HG02678 (cell line): ENCODE data around the gene AKAP13.
"Not testable (repeated sequence)": the region's sequence is repeated elsewhere in the genome, so short reads cannot be mapped to it uniquely, and the experiment has no call there.

Experiments
- ATAC-seq: cut with Tn5 transposase; IDR thresholded peaks from one replicate; pipeline ENCODE4 v1.9.1; 2021; ENCODE audit warnings: mild to moderate bottlenecking, moderate library complexity; ENCODE audit not compliant: unreplicated experiment

AKAP13 gene

DNA sequence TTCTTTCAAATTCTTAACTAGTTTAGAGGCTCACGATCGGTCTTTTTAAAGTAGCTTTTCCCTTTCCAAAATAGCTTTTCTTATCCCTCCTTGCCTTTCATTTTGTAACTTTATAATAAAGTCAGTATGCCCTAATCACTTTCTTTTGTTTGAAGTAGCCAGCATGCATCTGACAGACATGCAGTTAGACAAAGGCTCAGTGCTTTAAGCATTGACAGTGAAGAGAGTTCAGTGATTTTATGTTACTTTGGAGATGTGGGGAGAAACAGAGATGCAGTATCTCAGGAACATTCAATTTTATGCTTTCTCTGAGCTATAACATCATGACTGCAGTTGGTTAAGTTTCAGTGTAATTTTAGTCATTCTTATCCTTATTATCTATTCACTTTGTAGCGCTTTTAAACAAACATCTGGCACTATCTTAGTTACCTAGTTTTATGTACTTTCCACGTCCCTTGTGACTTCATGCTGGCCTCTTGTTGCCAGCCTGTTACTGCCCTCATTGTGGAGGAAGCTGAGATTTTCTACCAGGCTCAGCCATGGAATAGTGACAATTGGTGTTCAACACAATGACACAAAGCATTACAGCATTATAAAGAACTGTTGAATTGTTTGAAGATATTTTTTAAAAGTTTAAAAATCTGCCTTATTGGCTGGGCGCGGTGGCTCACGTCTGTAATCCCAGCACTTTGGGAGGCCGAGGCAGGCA lies 90.3 kb downstream of the AKAP13 start:
- no peak for ATAC-seq

- no peak for ATAC-seq
These were observed 91.9 kb downstream of the AKAP13 start for GRCh38 chr15:85472349-85472748.

DNA sequence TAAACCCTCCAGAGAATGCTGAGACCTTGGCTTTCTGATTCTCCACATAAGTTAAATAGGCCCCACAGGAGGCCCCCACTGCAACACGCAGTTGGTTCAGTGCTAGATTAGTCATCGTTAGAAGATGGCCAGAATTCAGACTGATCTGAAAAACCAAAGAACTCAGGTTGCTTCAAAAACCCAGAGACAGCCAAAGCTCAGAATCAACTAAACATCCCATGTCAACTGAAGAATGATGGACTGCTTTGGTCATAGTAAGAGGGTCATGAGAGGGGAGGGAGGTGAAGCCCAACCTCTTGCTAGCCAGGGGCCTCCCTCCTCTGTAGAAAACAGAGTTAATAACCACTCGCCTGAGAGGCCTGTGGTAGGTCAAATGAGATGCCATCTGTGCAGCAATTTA lies 93.1 kb downstream of the AKAP13 start:
- ATAC-seq = no peak

GRCh38 chr15:85474700-85475316 lies 94.4 kb downstream of the AKAP13 start:
- ATAC-seq = peak; percentile 51

GRCh38 chr15:85475317-85475701 lies 94.9 kb downstream of the AKAP13 start:
- peak; percentile 60 for ATAC-seq

GRCh38 chr15:85475711-85476110 lies 95.3 kb downstream of the AKAP13 start:
- no peak for ATAC-seq

GRCh38 chr15:85477061-85477460 lies 96.7 kb downstream of the AKAP13 start:
- no peak for ATAC-seq

GRCh38 chr15:85477730-85478129 lies 97.3 kb downstream of the AKAP13 start:
- no peak for ATAC-seq

- ATAC-seq = no peak
These were observed 98.8 kb downstream of the AKAP13 start for GRCh38 chr15:85479071-85479647.

GRCh38 chr15:85480923-85481322 lies 100.5 kb downstream of the AKAP13 start:
- no peak for ATAC-seq

DNA sequence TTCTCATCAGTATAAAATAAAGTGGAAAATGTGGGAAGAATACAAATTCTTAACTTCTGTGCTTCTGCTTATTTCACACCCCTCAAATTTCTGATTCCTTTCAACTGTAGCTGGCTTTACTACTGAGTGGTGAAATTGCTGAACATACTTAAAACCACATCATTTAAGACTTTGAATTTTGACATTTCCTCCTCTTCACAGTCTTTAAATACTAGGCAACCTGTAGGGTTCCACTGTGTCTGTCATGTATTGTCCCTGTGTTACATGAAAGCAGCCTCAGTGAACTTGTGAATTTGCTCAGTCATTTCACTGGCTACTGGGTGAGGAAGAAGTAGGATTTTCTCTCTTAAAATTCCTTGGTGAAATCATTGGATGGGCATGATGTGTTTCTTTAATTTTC lies 101.1 kb downstream of the AKAP13 start:
- ATAC-seq = not testable (repeated sequence)

DNA sequence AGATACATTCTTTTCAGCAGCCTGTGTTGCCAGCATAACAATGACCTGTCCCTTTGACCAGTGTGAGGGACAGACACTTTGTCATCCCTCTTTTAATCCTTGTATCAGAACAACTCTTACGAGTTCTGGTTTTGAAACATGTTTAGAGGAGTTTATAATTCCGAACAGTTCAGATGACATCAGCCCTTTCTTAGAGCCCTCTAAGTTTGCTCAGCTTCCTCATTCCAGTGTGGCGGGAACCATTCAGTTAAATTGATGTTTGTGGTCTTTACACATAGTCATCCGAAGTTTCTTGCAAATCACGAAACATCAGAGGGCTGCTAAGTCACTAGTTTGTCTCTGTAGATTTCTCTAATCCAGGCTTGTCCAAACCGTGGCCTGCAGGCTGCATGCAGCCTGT lies 102.5 kb downstream of the AKAP13 start:
- ATAC-seq = no peak

DNA sequence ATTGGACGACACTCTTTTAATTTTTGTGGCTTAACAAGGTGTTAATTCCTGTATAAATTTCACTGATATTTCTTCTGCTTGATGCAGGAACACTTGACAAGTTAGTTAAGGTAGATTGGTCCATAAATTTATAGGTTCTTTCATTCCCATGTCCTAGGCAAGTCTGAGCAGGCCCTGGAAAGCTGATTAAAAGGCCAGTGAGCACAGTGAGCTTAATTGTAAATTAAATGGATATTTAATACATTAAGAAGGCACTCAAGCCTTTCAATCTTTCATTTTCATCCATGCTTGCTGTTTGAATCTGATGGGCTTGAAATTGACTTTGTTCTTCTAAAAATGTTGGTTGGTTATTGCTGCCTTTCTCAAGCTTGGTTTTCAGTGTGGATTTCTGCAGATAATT lies 103.6 kb downstream of the AKAP13 start:
- ATAC-seq = not testable (repeated sequence)

GRCh38 chr15:85484923-85485322 lies 104.5 kb downstream of the AKAP13 start:
- not testable (repeated sequence) for ATAC-seq

- peak; percentile 58 for ATAC-seq
These were observed 105.7 kb downstream of the AKAP13 start for GRCh38 chr15:85485956-85486567.

- ATAC-seq = not testable (repeated sequence)
These were observed 107.4 kb downstream of the AKAP13 start for GRCh38 chr15:85487796-85488195.

DNA sequence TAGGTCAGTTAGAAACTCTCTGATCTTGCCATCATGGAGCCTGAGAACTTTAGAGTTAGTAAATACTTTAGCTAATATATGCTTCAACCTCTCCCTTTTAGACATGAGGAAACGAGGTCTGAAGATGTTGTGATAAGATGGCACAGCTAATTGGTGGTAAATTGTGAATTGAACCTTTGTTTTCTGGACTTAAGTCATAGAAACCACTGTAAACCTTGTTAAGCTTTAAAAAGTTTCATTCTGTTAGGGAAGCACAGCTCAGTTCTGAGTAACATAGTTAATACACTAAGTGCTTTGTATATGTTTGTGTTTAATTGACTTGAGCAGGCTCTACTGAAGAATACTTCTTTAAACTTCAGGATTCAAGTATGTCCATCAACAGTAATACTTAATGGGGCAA lies 108.6 kb downstream of the AKAP13 start:
- no peak for ATAC-seq

- peak; percentile 37 for ATAC-seq
These were observed 109.5 kb downstream of the AKAP13 start for GRCh38 chr15:85489773-85490493.

DNA sequence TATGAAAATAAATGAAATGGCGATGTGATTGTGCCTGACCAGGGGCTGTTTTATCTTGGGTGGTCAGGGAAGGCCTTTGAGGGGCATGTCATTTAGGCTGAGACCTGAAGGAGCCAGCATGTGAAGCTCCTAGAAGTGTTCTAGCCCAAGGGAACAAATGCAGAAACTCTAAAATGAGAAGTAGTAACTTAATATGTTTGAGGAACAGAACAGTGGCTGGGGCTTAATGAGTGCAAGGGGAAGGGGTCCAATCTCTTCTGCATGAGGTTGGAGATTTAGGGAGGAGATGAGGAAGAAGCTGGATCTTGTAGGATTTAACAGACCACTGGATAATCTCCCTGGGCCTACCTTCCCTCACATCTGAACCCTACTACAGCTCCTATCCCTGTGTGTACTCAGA lies 110.5 kb downstream of the AKAP13 start:
- no peak for ATAC-seq

DNA sequence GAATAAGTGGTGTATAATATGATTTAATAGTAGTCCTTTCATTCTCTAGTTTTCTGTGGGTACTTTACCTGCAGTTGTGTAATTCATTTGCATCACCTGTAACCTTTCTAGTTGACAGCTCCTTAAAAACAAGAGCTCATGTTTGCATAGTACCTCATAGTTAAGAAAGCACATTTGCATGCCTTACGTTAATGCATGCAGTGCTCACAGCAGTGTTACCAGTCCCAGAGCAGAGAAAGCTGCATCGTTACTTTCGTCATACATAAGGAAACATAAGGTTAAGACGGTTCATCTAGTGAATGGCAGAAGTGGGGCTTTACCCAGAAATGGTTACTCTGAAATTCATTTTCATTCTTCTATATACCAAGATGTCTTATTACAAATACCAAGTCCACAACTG lies 111.3 kb downstream of the AKAP13 start:
- no peak for ATAC-seq

- no peak for ATAC-seq
These were observed 112.0 kb downstream of the AKAP13 start for GRCh38 chr15:85492406-85492805.
